Transverse colon (tissue), 4 donors: ENCODE measurements around the gene PPARD. TPM values are rescaled to one million over a fixed set of nuclear protein-coding genes. Genes with fewer than 3 reads are reported as not detected.

Source experiments
- DNase-seq: peaks from one replicate; pipeline ENCODE4 v3.0.0-alpha.2; 2019
- H3K27ac ChIP-seq, 4 donors: fragments of 200-600 bp; sonication (generic); 2 replicates each; pipeline ENCODE4 v1.5.1; 2016 to 2018; ENCODE audit warnings: inconsistent platforms in 4 of 4
- H3K27me3 ChIP-seq: fragments of 200-600 bp; sonication (generic); 2 replicates; pipeline ENCODE4 v1.5.1; 2017; ENCODE audit warnings: inconsistent platforms
- H3K36me3 ChIP-seq, 4 donors: fragments of 200-600 bp; sonication (generic); 2 replicates each; pipeline ENCODE4 v1.5.1; 2017 to 2019; ENCODE audit warnings: inconsistent platforms in 4 of 4
- H3K4me1 ChIP-seq, 4 donors: fragments of 200-600 bp; sonication (generic); 2 replicates each; pipeline ENCODE4 v1.5.1; 2017 to 2020; ENCODE audit warnings: inconsistent platforms in 4 of 4
- H3K4me3 ChIP-seq, 4 donors: fragments of 200-600 bp; sonication (generic); 1 replicate in 1 of 4; 2 replicates in 3 of 4; pipeline versions ENCODE4 v1.5.1 to v1.6.1; 2017 to 2019; ENCODE audit warnings: inconsistent platforms in 4 of 4
- H3K9me3 ChIP-seq, 2 donors: fragments of 200-600 bp; sonication (generic); 2 replicates each; pipeline ENCODE4 v1.5.1; 2017 to 2019; ENCODE audit warnings: inconsistent platforms in 2 of 2
- CTCF ChIP-seq, 5 experiments: fragments of 200-600 bp in 3 of 5; fragments of 450-650 bp in 2 of 5; sonication (generic) in 3 of 5; IDR thresholded peaks; 1 replicate in 2 of 5; 2 replicates in 3 of 5; pipeline ENCODE4 v1.5.1; 2016 to 2017; ENCODE audit warnings: antibody characterized with exemption in 5 of 5, inconsistent platforms in 3 of 5, mild to moderate bottlenecking in 2 of 5, moderate library complexity in 1 of 5
- EP300 ChIP-seq: sonication (generic); formaldehyde crosslinking; IDR thresholded peaks from one replicate; pipeline ENCODE4 v1.6.1; 2017; ENCODE audit warnings: antibody characterized with exemption, low read depth
- POLR2A ChIP-seq: fragments of 450-650 bp; IDR thresholded peaks from one replicate; pipeline ENCODE4 v1.6.1; 2016; ENCODE audit warnings: antibody characterized with exemption, mild to moderate bottlenecking, moderate library complexity
- POLR2AphosphoS5 ChIP-seq, 3 donors: sonication (generic); formaldehyde crosslinking; IDR thresholded peaks; one replicate each; pipeline ENCODE4 v1.6.1; 2016; ENCODE audit warnings: antibody characterized with exemption in 3 of 3
- WGBS, 2 donors: methylation state at CpG; one replicate each; pipeline ENCODE4 v1.1.5; 2018; ENCODE audit warnings: low coverage in 1 of 2; 5-methylcytosine and 5-hydroxymethylcytosine counted together
- in situ Hi-C, 4 donors: fragments of 200-750 bp; cut with MboI; loops; one replicate each; pipeline versions ENCODE4 v1.15.0 to v1.15.1; 2017; ENCODE audit warnings: low sequenced_read_pairs in 3 of 4, low pct_ligation_motif_present in 1 of 4, low pct_unique_long_range_greater_than_20kb in 1 of 4
- intact Hi-C: fragments of 100-400 bp; cut with DNase I; formaldehyde crosslinking; loops from one replicate; pipeline ENCODE4 v1.15.1; 2023; ENCODE audit warnings: low total_unique reads
- total RNA-seq, 4 donors: library from RNA; depleted of rRNA; stranded (reverse); fragments of >200 nt; gene quantifications; one replicate each; pipeline ENCODE4 v1.1.0, GENCODE V29; 2016

The PPARD gene
- total RNA-seq, 4 donors from 2014 or later = 19.8 to 110 (median 29.3) TPM

- Histone ChIP-seq H3K4me3 (no peak overlapping the region), H3K27ac (no peak overlapping the region), H3K4me1 (peaks cover 0 to 9% (median 2%) of the 10 kb centered on the region in 4 donors), H3K36me3 (peaks cover 0 to 20% (median 7%) of the 10 kb centered on the region in 4 donors), H3K9me3 (peaks cover 3 to 6% of the 10 kb centered on the region in 2 donors), H3K27me3 (no peaks in the 10 kb centered on the region)
- intact Hi-C loops (no loop called here), in situ Hi-C loops (loop anchor here in 1 of 4 donors (25.0 kb wide), 1 partner anchor 115 kb away; no protein-coding TSS in a partner anchor)
- WGBS, 2 donors = 100% methylated on average over 3 of the region's 5 CpGs; no CpG with 5 or more reads in 1 of the 2 donors
- TF ChIP-seq CTCF (IDR thresholded peaks at IDR 0.05) = no peak
- no peak for TF ChIP-seq POLR2A
- no peak for TF ChIP-seq POLR2AphosphoS5 (IDR thresholded peaks at IDR 0.05)
- TF ChIP-seq EP300 = no peak
- no peak for DNase-seq
Measured at GRCh38 chr6:35427435-35427834, 85.1 kb downstream of the PPARD start.

- no peak for TF ChIP-seq CTCF (IDR thresholded peaks at IDR 0.05)
- no peak for TF ChIP-seq POLR2A
- no peak for TF ChIP-seq POLR2AphosphoS5 (IDR thresholded peaks at IDR 0.05)
- TF ChIP-seq EP300 = no peak
- Histone ChIP-seq H3K9me3 (peaks cover 3 to 6% of the 10 kb centered on the region in 2 donors), H3K36me3 (peaks cover 0 to 20% (median 6%) of the 10 kb centered on the region in 4 donors), H3K27me3 (no peaks in the 10 kb centered on the region), H3K27ac (no peak overlapping the region), H3K4me3 (no peak overlapping the region), H3K4me1 (peaks cover 0 to 13% (median 4%) of the 10 kb centered on the region in 4 donors)
- WGBS, 2 donors = 84% methylated on average over 5 of the region's 9 CpGs; no CpG with 5 or more reads in 1 of the 2 donors
- intact Hi-C loops (no loop called here), in situ Hi-C loops (loop anchor here in 1 of 4 donors (25.0 kb wide), 1 partner anchor 116 kb away; no protein-coding TSS in a partner anchor)
- no peak for DNase-seq
Measured at GRCh38 chr6:35427851-35428321, 85.5 kb downstream of the PPARD start.

- TF ChIP-seq POLR2A (no peak), EP300 (no peak)
- Histone ChIP-seq H3K4me1 (peaks cover 0 to 15% (median 6%) of the 10 kb centered on the region in 4 donors), H3K36me3 (peaks cover 0 to 20% (median 6%) of the 10 kb centered on the region in 4 donors), H3K9me3 (peaks cover 3 to 6% of the 10 kb centered on the region in 2 donors), H3K27ac (no peak overlapping the region), H3K4me3 (no peak overlapping the region), H3K27me3 (no peaks in the 10 kb centered on the region)
- in situ Hi-C loops = loop anchor here in 1 of 4 donors (25.0 kb wide), 1 partner anchor 116 kb away; no protein-coding TSS in a partner anchor
- WGBS, 2 donors = 91 to 93% methylated on average over 4 to 10 of the region's 10 CpGs
- intact Hi-C loops = no loop called here
- DNase-seq = no peak
Measured at GRCh38 chr6:35428421-35429149, 86.2 kb downstream of the PPARD start.

GRCh38 chr6:35429463-35429862, 87.1 kb downstream of the PPARD start:
- Histone ChIP-seq H3K4me1 (peaks cover 0 to 20% (median 10%) of the 10 kb centered on the region in 4 donors), H3K9me3 (peaks cover 3 to 6% of the 10 kb centered on the region in 2 donors), H3K27ac (no peak overlapping the region), H3K36me3 (peaks cover 0 to 11% (median 2%) of the 10 kb centered on the region in 4 donors), H3K27me3 (no peaks in the 10 kb centered on the region), H3K4me3 (no peak overlapping the region)
- no peak for DNase-seq
- WGBS, 2 donors = 90 to 100% methylated on average over 2 of the region's 2 CpGs
- TF ChIP-seq POLR2A (no peak), EP300 (no peak), CTCF (IDR thresholded peaks at IDR 0.05) (no peak), POLR2AphosphoS5 (IDR thresholded peaks at IDR 0.05) (no peak)
- in situ Hi-C loops (loop anchor here in 1 of 4 donors (25.0 kb wide), 1 partner anchor 117 kb away; no protein-coding TSS in a partner anchor), intact Hi-C loops (no loop called here)
